Activated T-cell treated with anti-CD3 and anti-CD28 coated beads, Interleukin-2, amount 50 U/mL, for 4 hours (primary cell): ENCODE measurements around the gene CACNA2D1. TPM values are rescaled to one million over a fixed set of nuclear protein-coding genes. Genes with fewer than 3 reads are reported as not detected.

Experiments used
- ATAC-seq, 2 donors: fragments of 200-7000 bp; cut with Tn5 transposase; one replicate each; pipeline ENCODE4 v1.10.0; 2021
- DNase-seq: peaks from one replicate; pipeline ENCODE4 v3.0.0-alpha.2; 2020
- H3K27me3 Mint-ChIP-seq: one replicate; pipeline ENCODE4 v1.8.0; 2021; ENCODE audit warnings: low read depth, mixed read lengths
- H3K36me3 Mint-ChIP-seq: one replicate; pipeline ENCODE4 v1.8.0; 2022; ENCODE audit warnings: mixed read lengths; ENCODE audit not compliant: insufficient read depth
- H3K4me1 Mint-ChIP-seq: one replicate; pipeline ENCODE4 v1.8.0; 2021; ENCODE audit warnings: low read depth, mixed read lengths
- H3K4me3 Mint-ChIP-seq: one replicate; pipeline ENCODE4 v1.8.0; 2021; ENCODE audit warnings: mild to moderate bottlenecking, moderate library complexity, mixed read lengths
- H3K9me3 Mint-ChIP-seq: one replicate; pipeline ENCODE4 v1.8.0; 2021; ENCODE audit warnings: mixed read lengths
- total RNA-seq, 3 donors: library from RNA; stranded (reverse); gene quantifications; one replicate each; pipeline ENCODE4 v1.2.1, GENCODE V29; 2021

Gene CACNA2D1
- total RNA-seq, 3 donors from 2014 or later: 0.03 to 0.24 (median 0.18) TPM

DNA sequence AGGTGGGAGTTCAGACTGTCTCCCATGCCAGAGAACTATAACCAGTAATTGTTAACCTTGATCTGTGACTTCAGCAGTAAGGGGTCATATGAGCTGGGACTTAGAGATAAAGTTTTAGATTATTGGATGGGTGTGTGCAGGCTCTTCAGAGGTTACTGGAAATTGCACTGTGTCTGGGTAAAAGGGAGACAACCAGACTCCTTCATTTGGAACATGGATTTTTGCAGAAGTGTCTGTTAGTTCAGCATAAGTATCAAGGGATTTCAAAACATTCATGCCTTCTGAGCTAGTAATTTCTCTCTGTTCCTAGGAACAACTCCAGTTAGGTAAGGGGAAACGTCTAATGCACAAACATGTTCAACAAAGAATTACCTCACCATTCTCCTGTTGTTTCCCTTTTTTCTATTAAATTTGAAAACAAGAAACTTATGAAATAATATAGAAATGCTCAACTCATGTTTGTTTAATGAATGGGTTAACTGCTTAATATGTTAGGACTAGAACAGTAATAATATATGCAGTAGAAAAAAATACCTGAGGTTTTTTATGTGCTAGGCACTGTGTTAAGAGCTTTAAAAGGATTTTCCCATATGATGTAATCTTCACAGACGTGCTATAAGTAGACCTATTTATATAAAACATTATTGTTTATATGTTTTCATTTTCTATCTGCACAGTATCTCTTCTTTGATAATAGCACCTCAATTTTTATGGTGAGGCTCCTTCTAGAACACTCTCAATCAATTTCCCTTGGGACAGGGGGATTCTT lies 233.0 kb downstream of the CACNA2D1 start:
- Mint-ChIP-seq H3K9me3 (peaks cover 5% of the 10 kb centered on the region), H3K4me1 (no peaks in the 10 kb centered on the region), H3K36me3 (no peaks in the 10 kb centered on the region), H3K4me3 (no peak overlapping the region), H3K27me3 (no peaks in the 10 kb centered on the region)
- ATAC-seq (no peak), DNase-seq (no peak)

DNA sequence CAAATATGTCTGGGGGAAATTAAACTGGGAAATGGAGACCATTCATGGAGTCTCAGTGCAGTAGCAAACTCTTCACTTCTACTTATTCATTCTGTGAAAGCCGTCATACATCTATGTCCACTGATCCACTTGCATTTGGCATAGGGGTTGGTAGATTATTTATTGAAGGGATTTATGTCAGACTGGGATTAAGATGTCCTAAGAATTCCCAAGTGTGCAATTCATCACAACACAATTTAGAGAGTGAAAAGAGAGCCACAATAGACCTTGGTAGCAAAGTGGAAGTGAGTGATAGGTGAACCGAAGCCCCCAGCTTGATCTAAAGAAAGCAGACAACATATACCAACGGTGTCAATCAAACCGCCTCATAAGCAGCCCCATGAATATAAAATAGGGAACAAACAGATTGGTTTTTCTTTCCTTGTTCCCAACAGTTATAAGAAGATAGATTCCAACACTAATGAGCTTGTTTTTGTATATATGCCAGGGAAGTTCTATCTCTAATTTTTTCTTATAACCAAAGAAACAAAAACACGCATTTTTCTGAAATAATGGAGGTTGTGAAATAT lies 234.3 kb downstream of the CACNA2D1 start:
- Mint-ChIP-seq H3K4me3 (no peak overlapping the region), H3K4me1 (no peaks in the 10 kb centered on the region), H3K36me3 (no peaks in the 10 kb centered on the region), H3K27me3 (no peaks in the 10 kb centered on the region), H3K9me3 (peaks cover 5% of the 10 kb centered on the region)
- DNase-seq: no peak
- no peak for ATAC-seq

DNA sequence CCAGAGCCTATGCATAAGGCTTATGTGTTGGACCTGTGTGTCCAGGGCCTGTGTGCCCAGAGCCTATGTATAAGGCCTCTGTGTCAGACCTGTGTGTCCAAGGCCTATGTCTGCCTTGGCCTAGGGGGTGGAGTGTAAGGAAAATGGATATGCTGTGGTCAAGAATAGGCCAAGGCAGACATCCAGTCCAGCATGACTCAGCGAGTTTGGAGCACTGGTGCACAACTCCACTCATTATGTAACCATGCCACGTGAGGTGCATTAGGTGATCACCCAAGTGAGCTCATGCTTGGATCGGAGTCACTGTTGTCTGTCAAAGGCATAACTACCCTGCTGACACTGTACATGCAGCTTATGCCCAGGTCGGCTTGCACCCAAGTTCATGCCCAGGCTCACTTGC lies 238.9 kb downstream of the CACNA2D1 start:
- no peak for ATAC-seq

DNA sequence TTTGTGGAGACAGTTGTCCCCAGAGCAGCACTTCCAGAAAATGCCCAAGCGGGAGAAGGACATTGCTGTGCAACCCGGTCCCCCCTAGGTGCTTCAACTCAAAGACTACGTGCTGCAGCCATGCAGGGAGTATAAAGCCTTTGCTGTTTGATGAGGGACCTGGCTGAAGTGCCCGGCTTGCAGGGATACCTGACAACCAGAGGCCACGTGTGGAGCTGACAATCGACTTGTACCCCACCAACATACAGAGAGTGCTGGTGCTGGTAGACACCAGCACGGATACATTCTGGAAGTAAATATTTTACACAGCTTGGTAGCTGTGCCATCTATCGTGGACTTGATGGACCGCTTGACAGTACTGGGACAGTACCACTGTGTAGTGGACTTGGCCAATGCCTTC lies 240.6 kb downstream of the CACNA2D1 start:
- DNase-seq (no peak), ATAC-seq (no peak)
- Mint-ChIP-seq H3K4me1 (no peaks in the 10 kb centered on the region), H3K27me3 (no peaks in the 10 kb centered on the region), H3K9me3 (peaks cover 4% of the 10 kb centered on the region), H3K36me3 (no peaks in the 10 kb centered on the region), H3K4me3 (no peak overlapping the region)

More for the DNA sequence above, 238.9 kb downstream of the CACNA2D1 start:
- Mint-ChIP-seq H3K9me3 (peaks cover 4% of the 10 kb centered on the region), H3K4me1 (no peaks in the 10 kb centered on the region), H3K27me3 (no peaks in the 10 kb centered on the region), H3K4me3 (no peak overlapping the region), H3K36me3 (no peaks in the 10 kb centered on the region)
- DNase-seq: no peak

GRCh38 chr7:82202107-82202506 lies 241.5 kb downstream of the CACNA2D1 start:
- Mint-ChIP-seq H3K9me3 (peaks cover 4% of the 10 kb centered on the region), H3K4me1 (no peaks in the 10 kb centered on the region), H3K27me3 (no peaks in the 10 kb centered on the region), H3K4me3 (no peak overlapping the region), H3K36me3 (no peaks in the 10 kb centered on the region)
- no peak for DNase-seq
- ATAC-seq: no peak

DNA sequence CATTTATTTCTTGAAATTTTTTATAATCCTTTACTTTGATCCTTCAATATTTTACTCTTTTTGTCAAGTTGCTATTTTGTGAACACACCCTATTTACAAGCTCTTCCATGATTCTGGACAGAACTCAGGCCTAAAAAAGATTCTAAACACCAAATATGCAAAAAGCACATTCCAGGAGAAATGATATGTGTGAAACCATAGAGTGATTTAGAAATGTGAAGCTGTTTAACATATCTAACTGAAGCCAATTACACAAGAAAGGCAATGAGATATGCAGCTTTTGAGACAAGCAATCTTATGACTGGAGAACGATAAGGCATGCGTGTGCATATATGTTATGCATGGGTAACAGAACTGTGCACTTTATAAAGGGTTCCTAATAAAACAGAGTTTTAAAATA lies 243.0 kb downstream of the CACNA2D1 start:
- DNase-seq (no peak), ATAC-seq (no peak)
- Mint-ChIP-seq H3K36me3 (no peaks in the 10 kb centered on the region), H3K4me3 (no peak overlapping the region), H3K4me1 (no peaks in the 10 kb centered on the region), H3K27me3 (no peaks in the 10 kb centered on the region), H3K9me3 (peaks cover 8% of the 10 kb centered on the region)

DNA sequence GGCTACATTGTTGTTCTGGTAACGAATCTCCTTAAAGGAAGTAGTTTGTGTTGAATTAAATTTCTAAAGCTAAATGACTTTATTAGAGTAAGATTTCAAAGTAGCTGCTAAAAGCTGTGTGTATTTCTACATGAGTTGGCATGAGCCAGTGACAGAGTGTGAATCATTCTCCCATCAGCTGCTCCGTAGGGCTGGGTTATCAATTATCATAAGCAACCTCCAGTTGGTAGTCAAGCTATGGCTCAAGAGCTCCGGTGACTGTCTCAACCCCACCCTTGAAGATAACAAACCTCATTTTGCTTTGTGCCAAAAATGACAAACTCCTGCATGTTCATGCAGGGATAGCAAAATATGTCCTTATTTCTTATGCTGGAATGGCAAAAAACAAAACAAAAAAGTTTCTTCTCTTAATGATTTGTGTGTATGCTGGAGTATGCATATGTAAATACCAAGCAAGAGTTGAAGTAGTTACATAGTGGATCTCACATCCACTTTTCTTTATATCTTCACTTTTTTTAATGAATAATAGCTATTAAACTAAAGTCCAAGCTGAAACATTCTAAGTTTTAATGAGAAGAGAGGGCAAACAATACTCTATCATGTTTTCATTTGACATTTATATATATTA lies 249.4 kb downstream of the CACNA2D1 start:
- H3K4me3 Mint-ChIP-seq: no peak overlapping the region
- peaks cover 12% of the 10 kb centered on the region for H3K9me3 Mint-ChIP-seq
- DNase-seq (no peak), ATAC-seq (no peak)
- no peaks in the 10 kb centered on the region for H3K36me3 Mint-ChIP-seq
- no peaks in the 10 kb centered on the region for H3K27me3 Mint-ChIP-seq
- H3K4me1 Mint-ChIP-seq: no peaks in the 10 kb centered on the region

GRCh38 chr7:82188636-82189035 lies 254.9 kb downstream of the CACNA2D1 start:
- DNase-seq: no peak
- Mint-ChIP-seq H3K4me3 (no peak overlapping the region), H3K27me3 (no peaks in the 10 kb centered on the region), H3K9me3 (peaks cover 7% of the 10 kb centered on the region), H3K4me1 (no peaks in the 10 kb centered on the region), H3K36me3 (no peaks in the 10 kb centered on the region)
- ATAC-seq: no peak

DNA sequence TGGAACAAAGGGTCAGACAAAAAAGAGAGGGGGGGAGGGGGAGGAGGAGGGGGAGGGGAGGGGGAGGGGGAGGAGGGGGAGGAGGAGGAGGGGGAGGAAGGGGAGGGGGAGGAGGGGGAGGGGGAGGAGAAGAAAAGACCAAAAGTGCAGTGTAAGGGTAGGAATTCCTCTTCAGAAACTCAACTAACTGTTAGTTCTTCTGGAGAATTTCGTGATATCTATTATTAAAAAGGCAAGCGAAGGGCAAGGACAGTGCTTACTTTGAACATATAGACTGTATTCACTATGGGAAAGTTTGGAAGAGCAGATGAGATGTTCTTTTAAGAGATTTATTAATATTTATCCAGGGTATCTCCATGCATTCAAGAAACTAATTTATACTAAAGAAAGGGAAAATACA lies 258.1 kb downstream of the CACNA2D1 start:
- no peak overlapping the region for H3K4me3 Mint-ChIP-seq
- no peaks in the 10 kb centered on the region for H3K36me3 Mint-ChIP-seq
- DNase-seq (no peak), ATAC-seq (no peak)
- H3K9me3 Mint-ChIP-seq: peaks cover 3% of the 10 kb centered on the region
- H3K4me1 Mint-ChIP-seq: no peaks in the 10 kb centered on the region
- H3K27me3 Mint-ChIP-seq: no peaks in the 10 kb centered on the region

DNA sequence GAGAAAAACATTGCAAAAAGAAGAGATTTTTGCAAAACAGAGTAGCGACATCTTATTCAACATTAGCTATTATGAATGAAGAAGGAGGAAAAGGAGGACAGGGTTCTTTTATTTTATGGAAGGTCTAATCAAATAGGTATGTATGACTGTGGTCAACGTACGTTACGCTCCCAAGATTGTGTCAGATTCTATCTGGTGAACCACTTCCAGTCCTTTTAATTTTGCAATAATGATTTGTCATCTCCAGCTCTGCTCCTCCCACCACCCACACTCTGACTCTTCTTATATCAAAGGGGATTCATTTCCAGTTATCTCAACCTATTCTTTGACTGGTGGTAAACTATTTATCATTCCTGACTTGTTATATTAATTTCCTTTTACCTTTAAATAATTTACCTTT lies 259.9 kb downstream of the CACNA2D1 start:
- no peak overlapping the region for H3K4me3 Mint-ChIP-seq
- H3K36me3 Mint-ChIP-seq: no peaks in the 10 kb centered on the region
- ATAC-seq (no peak), DNase-seq (no peak)
- H3K9me3 Mint-ChIP-seq: no peaks in the 10 kb centered on the region
- no peaks in the 10 kb centered on the region for H3K27me3 Mint-ChIP-seq
- H3K4me1 Mint-ChIP-seq: no peaks in the 10 kb centered on the region

- Mint-ChIP-seq H3K4me3 (no peak overlapping the region), H3K27me3 (no peaks in the 10 kb centered on the region), H3K4me1 (no peaks in the 10 kb centered on the region), H3K36me3 (no peaks in the 10 kb centered on the region), H3K9me3 (no peaks in the 10 kb centered on the region)
- ATAC-seq (no peak), DNase-seq (no peak)
These were observed 264.3 kb downstream of the CACNA2D1 start for GRCh38 chr7:82179311-82179710.

DNA sequence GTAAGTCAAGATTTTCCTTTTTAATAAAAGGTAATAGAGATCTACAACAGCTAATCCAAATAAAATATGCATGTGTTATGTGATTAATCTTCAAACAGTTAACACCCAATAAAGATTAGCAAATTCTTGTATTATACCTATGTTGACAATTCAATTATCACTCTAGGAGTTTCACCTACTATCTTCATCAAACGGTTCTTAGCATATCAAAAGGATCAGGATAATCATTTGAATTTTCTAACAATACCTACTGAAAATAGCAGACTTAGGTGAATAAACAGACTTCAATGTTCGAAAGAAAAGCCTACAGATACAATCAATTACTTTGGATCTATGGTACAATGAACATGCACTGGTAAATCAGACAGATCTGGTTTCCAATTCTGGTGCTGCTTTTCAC lies 268.3 kb downstream of the CACNA2D1 start:
- DNase-seq: no peak
- Mint-ChIP-seq H3K4me3 (no peak overlapping the region), H3K27me3 (no peaks in the 10 kb centered on the region), H3K9me3 (no peaks in the 10 kb centered on the region), H3K4me1 (no peaks in the 10 kb centered on the region), H3K36me3 (no peaks in the 10 kb centered on the region)
- no peak for ATAC-seq

GRCh38 chr7:82173400-82174021 lies 270.1 kb downstream of the CACNA2D1 start:
- ATAC-seq (no peak), DNase-seq (no peak)
- no peaks in the 10 kb centered on the region for H3K4me1 Mint-ChIP-seq
- H3K27me3 Mint-ChIP-seq: no peaks in the 10 kb centered on the region
- H3K4me3 Mint-ChIP-seq: no peak overlapping the region
- H3K9me3 Mint-ChIP-seq: no peaks in the 10 kb centered on the region
- no peaks in the 10 kb centered on the region for H3K36me3 Mint-ChIP-seq

DNA sequence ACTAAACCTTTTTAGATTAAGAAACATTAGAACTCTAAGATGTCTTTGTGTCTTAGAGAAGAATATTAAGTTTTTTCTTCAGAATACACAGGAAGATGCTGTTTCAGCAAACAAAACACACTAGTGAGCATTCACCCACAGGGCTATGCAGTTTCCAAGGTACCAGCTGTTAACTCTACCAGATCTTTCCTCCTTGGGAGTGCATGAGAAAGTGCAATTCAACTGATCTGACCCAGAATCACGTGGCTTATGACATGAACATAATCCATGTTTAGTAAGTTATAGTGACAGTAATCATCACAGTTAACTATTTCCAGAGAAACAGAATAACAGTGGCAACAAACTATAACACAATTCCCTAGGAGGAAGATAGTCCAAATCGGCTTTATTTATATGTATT lies 270.7 kb downstream of the CACNA2D1 start:
- DNase-seq (no peak), ATAC-seq (no peak)
- Mint-ChIP-seq H3K36me3 (no peaks in the 10 kb centered on the region), H3K9me3 (no peaks in the 10 kb centered on the region), H3K27me3 (no peaks in the 10 kb centered on the region), H3K4me1 (no peaks in the 10 kb centered on the region), H3K4me3 (no peak overlapping the region)

GRCh38 chr7:82172017-82172416 lies 271.6 kb downstream of the CACNA2D1 start:
- ATAC-seq (no peak), DNase-seq (no peak)
- no peaks in the 10 kb centered on the region for H3K27me3 Mint-ChIP-seq
- H3K4me3 Mint-ChIP-seq: no peak overlapping the region
- no peaks in the 10 kb centered on the region for H3K36me3 Mint-ChIP-seq
- no peaks in the 10 kb centered on the region for H3K9me3 Mint-ChIP-seq
- H3K4me1 Mint-ChIP-seq: no peaks in the 10 kb centered on the region
